ENCODE data around the gene PFKL.
"Not testable (repeated sequence)": the region's sequence is repeated elsewhere in the genome, so short reads cannot be mapped to it uniquely, and the experiment has no call there.

PFKL gene

GRCh38 chr21:44329971-44330681, 30.3 kb downstream of the PFKL start:
- no peak for DNase-seq

GRCh38 chr21:44330698-44331097, 30.8 kb downstream of the PFKL start:
- DNase-seq: no peak

GRCh38 chr21:44331209-44331608, 31.4 kb downstream of the PFKL start:
- no peak for DNase-seq

- DNase-seq: no peak
Measured at GRCh38 chr21:44331650-44332307, 31.9 kb downstream of the PFKL start.

- DNase-seq: no peak
Measured at GRCh38 chr21:44332383-44332782, 32.5 kb downstream of the PFKL start.

- no peak for DNase-seq
Measured at GRCh38 chr21:44332965-44333364, 33.1 kb downstream of the PFKL start.

- no peak for DNase-seq
Measured at GRCh38 chr21:44333509-44334328, 33.9 kb downstream of the PFKL start.

GRCh38 chr21:44334329-44335030, 34.6 kb downstream of the PFKL start:
- DNase-seq: no peak

GRCh38 chr21:44335266-44336059, 35.6 kb downstream of the PFKL start:
- no peak for DNase-seq

GRCh38 chr21:44337449-44337848, 37.6 kb downstream of the PFKL start:
- no peak for DNase-seq

GRCh38 chr21:44337941-44338895, 38.4 kb downstream of the PFKL start:
- DNase-seq: no peak

GRCh38 chr21:44338971-44339910, 39.4 kb downstream of the PFKL start, which contains the start of gene CFAP410:
CFAP410 (minus strand) TSS chr21:44339390; CDS start chr21:44339194, 196 bp downstream.
- DNase-seq: peak; percentile 83 to 86

GRCh38 chr21:44341726-44342458, 42.0 kb downstream of the PFKL start:
- DNase-seq: not testable (repeated sequence)

GRCh38 chr21:44342981-44343380, 43.1 kb downstream of the PFKL start:
- DNase-seq: not testable (repeated sequence)

- no peak for DNase-seq
Measured at GRCh38 chr21:44344541-44345183, 44.8 kb downstream of the PFKL start.

- no peak for DNase-seq
Measured at GRCh38 chr21:44345495-44345894, 45.6 kb downstream of the PFKL start.

- no peak for DNase-seq
Measured at GRCh38 chr21:44347911-44348451, 48.1 kb downstream of the PFKL start.

GRCh38 chr21:44348861-44349260, 49.0 kb downstream of the PFKL start:
- DNase-seq: no peak
